Progenitor cell of endocrine pancreas (in vitro differentiated cells): Measurements from ENCODE around the gene NCKAP5. TPM values are rescaled to one million over a fixed set of nuclear protein-coding genes. Genes with fewer than 3 reads are reported as not detected.

Experiments
- DNase-seq: peaks from one replicate; pipeline ENCODE4 v3.0.0; 2021; ENCODE audit warnings: low spot score; ENCODE audit not compliant: unreplicated experiment
- H3K27ac Mint-ChIP-seq: 2 replicates; pipeline ENCODE4 v1.8.0; 2021; ENCODE audit warnings: mild to moderate bottlenecking, moderate library complexity, mixed read lengths
- H3K27me3 Mint-ChIP-seq: 2 replicates; pipeline ENCODE4 v1.8.0; 2021; ENCODE audit warnings: mixed read lengths
- H3K36me3 Mint-ChIP-seq: 2 replicates; pipeline ENCODE4 v1.8.0; 2022; ENCODE audit warnings: mixed read lengths; ENCODE audit not compliant: insufficient read depth
- H3K4me1 Mint-ChIP-seq: 2 replicates; pipeline ENCODE4 v1.8.0; 2021; ENCODE audit warnings: low read depth, mixed read lengths
- H3K4me3 Mint-ChIP-seq: 2 replicates; pipeline ENCODE4 v1.8.0; 2021; ENCODE audit warnings: low read depth, mild to moderate bottlenecking, moderate library complexity, mixed read lengths
- H3K9me3 Mint-ChIP-seq: 2 replicates; pipeline ENCODE4 v1.8.0; 2021; ENCODE audit warnings: low read depth, mixed read lengths
- total RNA-seq: library from RNA; stranded (reverse); gene quantifications from 2 replicates; pipeline ENCODE4 v1.2.1, GENCODE V29; 2021
- TF ChIP-seq, protein P1 (sequence below): fragments of 200-600 bp; sonication (generic); IDR thresholded peaks from one replicate; pipeline ENCODE4 v1.5.0; 2021; ENCODE audit warnings: antibody characterized with exemption, mild to moderate bottlenecking; ENCODE audit not compliant: unreplicated experiment

Gene NCKAP5
- total RNA-seq, 1 donor from 2014 or later = 1.7 TPM

DNA sequence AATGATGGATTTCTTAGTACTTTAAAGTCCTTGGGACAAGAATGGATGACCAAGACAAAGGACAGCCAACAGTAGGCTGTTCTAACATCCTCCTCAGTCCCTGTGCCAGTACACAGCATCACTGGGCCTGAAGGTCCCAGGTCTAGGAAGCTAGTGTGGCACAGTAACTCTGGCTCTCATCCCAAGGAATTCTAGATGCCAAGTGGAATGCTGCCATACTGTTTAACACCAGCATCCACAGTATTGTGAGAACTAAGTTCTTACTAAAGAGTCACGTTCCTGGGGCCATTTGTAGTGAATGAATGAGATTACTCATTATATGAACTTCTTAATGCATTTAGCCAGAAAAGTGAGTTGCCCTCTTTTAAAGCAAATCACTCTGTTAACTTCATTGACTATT, 830.0 kb downstream of the NCKAP5 start:
- peaks cover 2% of the 10 kb centered on the region for H3K4me1 Mint-ChIP-seq
- no peaks in the 10 kb centered on the region for H3K9me3 Mint-ChIP-seq
- TF ChIP-seq, protein P1, sequence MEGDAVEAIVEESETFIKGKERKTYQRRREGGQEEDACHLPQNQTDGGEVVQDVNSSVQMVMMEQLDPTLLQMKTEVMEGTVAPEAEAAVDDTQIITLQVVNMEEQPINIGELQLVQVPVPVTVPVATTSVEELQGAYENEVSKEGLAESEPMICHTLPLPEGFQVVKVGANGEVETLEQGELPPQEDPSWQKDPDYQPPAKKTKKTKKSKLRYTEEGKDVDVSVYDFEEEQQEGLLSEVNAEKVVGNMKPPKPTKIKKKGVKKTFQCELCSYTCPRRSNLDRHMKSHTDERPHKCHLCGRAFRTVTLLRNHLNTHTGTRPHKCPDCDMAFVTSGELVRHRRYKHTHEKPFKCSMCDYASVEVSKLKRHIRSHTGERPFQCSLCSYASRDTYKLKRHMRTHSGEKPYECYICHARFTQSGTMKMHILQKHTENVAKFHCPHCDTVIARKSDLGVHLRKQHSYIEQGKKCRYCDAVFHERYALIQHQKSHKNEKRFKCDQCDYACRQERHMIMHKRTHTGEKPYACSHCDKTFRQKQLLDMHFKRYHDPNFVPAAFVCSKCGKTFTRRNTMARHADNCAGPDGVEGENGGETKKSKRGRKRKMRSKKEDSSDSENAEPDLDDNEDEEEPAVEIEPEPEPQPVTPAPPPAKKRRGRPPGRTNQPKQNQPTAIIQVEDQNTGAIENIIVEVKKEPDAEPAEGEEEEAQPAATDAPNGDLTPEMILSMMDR = no peak
- no peak for DNase-seq
- no peak overlapping the region for H3K4me3 Mint-ChIP-seq
- H3K27ac Mint-ChIP-seq = no peak overlapping the region
- no peaks in the 10 kb centered on the region for H3K27me3 Mint-ChIP-seq
- H3K36me3 Mint-ChIP-seq = no peaks in the 10 kb centered on the region

DNA sequence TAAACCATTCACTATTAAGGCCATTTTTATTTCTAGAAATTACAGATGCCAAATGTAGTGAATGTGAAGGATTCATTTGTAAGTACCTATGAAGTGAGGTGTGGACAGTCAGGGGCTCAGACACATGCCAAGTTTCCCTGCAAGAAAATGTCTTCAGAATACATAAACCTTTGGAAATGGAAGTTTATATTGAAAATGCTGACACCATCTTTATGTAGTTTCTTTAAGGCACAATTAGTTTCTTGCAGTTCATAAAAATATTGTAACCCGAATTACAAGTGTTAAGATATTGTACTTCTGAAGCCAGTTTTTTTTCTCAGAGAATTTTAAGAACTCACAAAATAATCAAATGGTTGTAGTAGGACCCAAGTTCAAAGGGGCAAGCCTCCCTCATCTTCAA, 832.2 kb downstream of the NCKAP5 start:
- Mint-ChIP-seq H3K9me3 (no peaks in the 10 kb centered on the region), H3K27ac (no peak overlapping the region), H3K4me3 (no peak overlapping the region), H3K36me3 (no peaks in the 10 kb centered on the region), H3K4me1 (peaks cover 2% of the 10 kb centered on the region), H3K27me3 (no peaks in the 10 kb centered on the region)
- no peak for DNase-seq
- TF ChIP-seq, protein P1 = no peak

DNA sequence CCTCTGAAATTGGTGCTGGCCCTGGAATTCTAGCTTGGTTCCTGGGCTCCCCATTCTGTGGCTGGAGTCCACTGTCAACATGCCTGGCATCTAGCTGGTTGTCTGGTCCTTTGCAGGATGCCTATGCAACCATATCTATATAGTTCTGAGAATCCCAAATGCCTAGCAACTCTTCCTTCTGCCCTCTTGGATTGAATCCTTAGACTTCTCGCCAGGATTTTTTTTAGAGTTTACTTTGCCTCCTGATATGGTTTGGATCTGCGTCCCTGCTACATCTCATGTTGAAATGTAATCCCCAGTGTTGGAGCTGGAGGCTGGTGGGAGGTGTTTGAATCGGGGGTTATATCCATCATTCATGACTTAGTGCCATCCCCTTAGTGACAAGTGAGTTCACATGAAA, 833.3 kb downstream of the NCKAP5 start:
- H3K36me3 Mint-ChIP-seq = no peaks in the 10 kb centered on the region
- H3K4me1 Mint-ChIP-seq = no peaks in the 10 kb centered on the region
- H3K27me3 Mint-ChIP-seq = no peaks in the 10 kb centered on the region
- H3K4me3 Mint-ChIP-seq = no peak overlapping the region
- no peaks in the 10 kb centered on the region for H3K9me3 Mint-ChIP-seq
- no peak overlapping the region for H3K27ac Mint-ChIP-seq
- TF ChIP-seq, protein P1 = no peak
- no peak for DNase-seq

DNA sequence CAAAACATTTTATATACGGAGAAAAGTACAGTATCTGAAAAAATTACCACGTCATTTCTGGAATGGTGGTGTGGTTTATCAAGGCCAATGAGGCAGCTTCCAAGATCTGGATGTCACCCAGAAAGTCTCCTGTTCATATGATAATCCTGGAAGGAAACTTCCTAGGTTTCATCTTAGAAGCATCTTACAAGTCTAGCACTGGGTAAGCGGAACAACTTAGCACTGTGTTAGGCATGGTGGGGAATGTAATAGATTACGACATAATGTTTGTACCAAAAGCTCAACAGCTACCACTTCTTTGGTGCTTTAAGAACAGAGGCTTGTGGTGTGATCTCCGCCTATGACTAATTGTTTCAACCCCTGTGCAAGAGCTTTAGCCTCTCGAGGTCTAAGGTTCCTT, 835.2 kb downstream of the NCKAP5 start:
- Mint-ChIP-seq H3K36me3 (no peaks in the 10 kb centered on the region), H3K4me1 (no peaks in the 10 kb centered on the region), H3K27me3 (no peaks in the 10 kb centered on the region), H3K9me3 (no peaks in the 10 kb centered on the region), H3K4me3 (no peak overlapping the region), H3K27ac (no peak overlapping the region)
- TF ChIP-seq, protein P1 = no peak
- DNase-seq = no peak

DNA sequence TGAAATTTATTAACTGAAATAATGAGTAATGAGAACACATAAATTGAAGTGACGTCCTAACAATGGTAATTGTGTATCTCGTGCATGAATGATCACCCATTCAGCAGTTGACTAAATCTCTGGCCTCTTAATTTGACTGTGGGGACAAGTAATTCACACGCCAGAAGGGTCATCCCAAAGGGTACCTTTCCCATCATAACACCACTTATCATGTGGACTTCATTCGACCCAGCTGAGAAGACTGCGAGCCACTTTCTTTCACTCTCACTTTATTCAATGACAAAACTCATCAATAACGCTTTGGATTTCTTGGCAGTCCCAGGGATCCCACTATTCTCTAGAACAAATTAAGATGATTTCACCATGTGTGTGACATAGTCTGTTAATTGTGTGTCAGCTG, 835.6 kb downstream of the NCKAP5 start:
- no peaks in the 10 kb centered on the region for H3K9me3 Mint-ChIP-seq
- H3K36me3 Mint-ChIP-seq = no peaks in the 10 kb centered on the region
- no peaks in the 10 kb centered on the region for H3K27me3 Mint-ChIP-seq

More for the DNA sequence above, 835.6 kb downstream of the NCKAP5 start:
- no peak overlapping the region for H3K4me3 Mint-ChIP-seq
- H3K4me1 Mint-ChIP-seq = no peaks in the 10 kb centered on the region
- H3K27ac Mint-ChIP-seq = no peak overlapping the region
- TF ChIP-seq, protein P1 = no peak
- DNase-seq = no peak
